ENCODE results near the gene PAN2. TPM values are rescaled to one million over a fixed set of nuclear protein-coding genes. Genes with fewer than 3 reads are reported as not detected.
"Not testable (repeated sequence)": the region's sequence is repeated elsewhere in the genome, so short reads cannot be mapped to it uniquely, and the experiment has no call there.

The PAN2 gene
- total and polyA plus RNA-seq, 2 donors (not counting 3 experiments of a cell fraction or from before 2014, with no cell fraction given): 21.5 to 21.9 TPM

DNA sequence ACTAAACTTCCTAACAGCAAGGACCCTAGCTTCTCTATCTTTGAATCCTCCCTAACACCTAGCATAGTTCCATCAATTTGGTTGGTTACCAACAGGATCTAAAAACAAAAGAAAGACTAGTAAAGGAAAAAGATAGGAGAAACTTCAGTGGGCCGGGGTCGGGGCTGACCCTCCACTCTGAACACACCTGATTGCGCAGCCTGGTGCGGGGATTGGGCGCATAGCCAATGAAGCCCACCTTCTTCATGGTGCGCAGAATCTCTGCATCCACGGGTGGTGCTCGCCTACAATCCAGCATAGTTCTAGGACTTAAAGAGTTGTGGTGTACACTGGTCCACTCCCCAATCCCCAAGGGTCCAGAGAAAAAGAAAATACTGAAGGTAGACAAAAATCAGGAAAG, 7.7 kb downstream of the PAN2 start:
- DNase-seq (ENCODE audit: low read depth, low spot score): no peak
- H3K4me1 ChIP-seq (ENCODE audit: control insufficient read depth, extremely low read depth, insufficient read depth, low read length): no peaks in the 10 kb centered on the region
- H3K9me3 ChIP-seq (replicated peaks; ENCODE audit: control insufficient read depth, insufficient read depth, low read length): no peaks in the 10 kb centered on the region
- H3K9me1 ChIP-seq (replicated peaks; ENCODE audit: control insufficient read depth, extremely low read depth, insufficient read depth, low read length): no peaks in the 10 kb centered on the region
- intact Hi-C loops (cut with micrococcal nuclease) (no loop called here), dilution Hi-C loops (cut with MboI; ENCODE audit: extremely low pct_ligation_motif_present, low sequenced_read_pairs) (no loop called here)
- no peaks in the 10 kb centered on the region for H3K79me2 ChIP-seq (ENCODE audit: control insufficient read depth, insufficient read depth, low read length)
- peaks cover 0 to 2% of the 10 kb centered on the region in 2 experiments for H3K36me3 ChIP-seq (ENCODE audit: control insufficient read depth in 2 of 2, extremely low read depth in 1 of 2, insufficient read depth in 2 of 2, low read length in 2 of 2)
- H3K4me3 ChIP-seq (replicated peaks in 1 of 3; ENCODE audit: insufficient read depth in 1 of 3, low read depth in 1 of 3, low read length in 3 of 3): no peak overlapping the region
- H3K27ac ChIP-seq (ENCODE audit: insufficient read depth, low read depth, low read length): no peak overlapping the region
- no peak overlapping the region for H2AFZ ChIP-seq (ENCODE audit: low read depth, low read length)
- H3K4me2 ChIP-seq (ENCODE audit: insufficient read depth, low read length): no peak overlapping the region
- CTCF ChIA-PET: no interaction called here
- BruUV-seq (replicated peaks): no TSS peak
- H3K9ac ChIP-seq (replicated peaks; ENCODE audit: extremely low read depth, insufficient read depth, low read length): no peak overlapping the region
- no peaks in the 10 kb centered on the region for H4K20me1 ChIP-seq (replicated peaks; ENCODE audit: control insufficient read depth, extremely low read depth, insufficient read depth, low read length)
- no peaks in the 10 kb centered on the region for H3K27me3 ChIP-seq (ENCODE audit: control insufficient read depth in 2 of 2, insufficient read depth in 2 of 2, low read length in 2 of 2)
- TF ChIP-seq GATA2 (IDR thresholded peaks at IDR 0.05; ENCODE audit: insufficient read depth, insufficient read length, low read depth, low read length) (no peak), POLR2A (IDR thresholded peaks at IDR 0.05; ENCODE audit: low read depth, low read length) (no peak), JUN (IDR thresholded peaks at IDR 0.05; ENCODE audit: borderline replicate concordance, insufficient read depth, insufficient read length, low read depth) (no peak)
- POLR2A ChIA-PET: no interaction called here
- FAIRE-seq: no peak

DNA sequence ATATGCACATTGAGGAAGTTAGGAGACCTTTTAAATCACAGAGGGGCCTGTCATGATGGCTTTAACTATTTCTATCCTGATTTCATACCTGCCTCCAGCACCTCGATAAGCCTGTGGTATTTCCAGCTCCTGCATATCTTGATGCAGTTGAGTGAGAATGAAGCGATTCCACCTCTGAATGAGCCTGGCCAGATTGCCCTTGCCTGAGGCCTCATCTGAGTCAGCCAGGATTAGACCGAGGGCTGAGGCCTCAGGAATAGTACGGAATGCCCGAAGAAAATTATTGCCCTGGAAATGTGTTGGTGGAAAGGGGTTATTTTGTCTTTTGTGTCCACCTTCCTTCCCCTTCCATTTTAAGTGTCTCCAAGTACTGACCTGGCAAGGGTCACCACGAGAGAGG, 9.6 kb downstream of the PAN2 start:
- dilution Hi-C loops (cut with MboI; ENCODE audit: extremely low pct_ligation_motif_present, low sequenced_read_pairs): no loop called here
- Histone ChIP-seq H4K20me1 (replicated peaks; ENCODE audit: control insufficient read depth, extremely low read depth, insufficient read depth, low read length) (no peaks in the 10 kb centered on the region), H3K79me2 (ENCODE audit: control insufficient read depth, insufficient read depth, low read length) (no peaks in the 10 kb centered on the region), H3K4me2 (ENCODE audit: insufficient read depth, low read length) (no peak overlapping the region), H3K4me1 (ENCODE audit: control insufficient read depth, extremely low read depth, insufficient read depth, low read length) (no peaks in the 10 kb centered on the region), H2AFZ (ENCODE audit: low read depth, low read length) (no peak overlapping the region), H3K27ac (ENCODE audit: insufficient read depth, low read depth, low read length) (no peak overlapping the region), H3K9ac (replicated peaks; ENCODE audit: extremely low read depth, insufficient read depth, low read length) (no peak overlapping the region), H3K36me3 (ENCODE audit: control insufficient read depth in 2 of 2, extremely low read depth in 1 of 2, insufficient read depth in 2 of 2, low read length in 2 of 2) (peaks cover 0 to 2% of the 10 kb centered on the region in 2 experiments), H3K4me3 (replicated peaks in 1 of 3; ENCODE audit: insufficient read depth in 1 of 3, low read depth in 1 of 3, low read length in 3 of 3) (no peak overlapping the region), H3K9me1 (replicated peaks; ENCODE audit: control insufficient read depth, extremely low read depth, insufficient read depth, low read length) (no peaks in the 10 kb centered on the region), H3K9me3 (replicated peaks; ENCODE audit: control insufficient read depth, insufficient read depth, low read length) (no peaks in the 10 kb centered on the region), H3K27me3 (ENCODE audit: control insufficient read depth in 2 of 2, insufficient read depth in 2 of 2, low read length in 2 of 2) (no peaks in the 10 kb centered on the region)
- intact Hi-C loops (cut with micrococcal nuclease): no loop called here
- CTCF ChIA-PET: interaction anchor here (0.9 kb wide), 1 partner anchor 140 kb away, joined by 3 read pairs; no protein-coding TSS in a partner anchor
- no peak for FAIRE-seq
- TF ChIP-seq, protein P1, sequence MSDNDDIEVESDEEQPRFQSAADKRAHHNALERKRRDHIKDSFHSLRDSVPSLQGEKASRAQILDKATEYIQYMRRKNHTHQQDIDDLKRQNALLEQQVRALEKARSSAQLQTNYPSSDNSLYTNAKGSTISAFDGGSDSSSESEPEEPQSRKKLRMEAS (IDR thresholded peaks at IDR 0.05; ENCODE audit: insufficient read depth, insufficient read length): no peak
- no peak for TF ChIP-seq MYC (IDR thresholded peaks at IDR 0.05; ENCODE audit: low read depth, low read length)
- TF ChIP-seq POLR2AphosphoS5 (IDR thresholded peaks at IDR 0.05; ENCODE audit: insufficient read depth, low read depth, low read length): no peak
- TF ChIP-seq EZH2 (IDR thresholded peaks at IDR 0.05; ENCODE audit: borderline replicate concordance, low read depth, low read length, severe bottlenecking): no peak
- TF ChIP-seq FOS (IDR thresholded peaks at IDR 0.05; ENCODE audit: borderline replicate concordance, insufficient read depth, low read length): no peak
- no TSS peak for BruUV-seq (replicated peaks)
- POLR2A ChIA-PET: no interaction called here
- DNase-seq (ENCODE audit: low read depth, low spot score): no peak

DNA sequence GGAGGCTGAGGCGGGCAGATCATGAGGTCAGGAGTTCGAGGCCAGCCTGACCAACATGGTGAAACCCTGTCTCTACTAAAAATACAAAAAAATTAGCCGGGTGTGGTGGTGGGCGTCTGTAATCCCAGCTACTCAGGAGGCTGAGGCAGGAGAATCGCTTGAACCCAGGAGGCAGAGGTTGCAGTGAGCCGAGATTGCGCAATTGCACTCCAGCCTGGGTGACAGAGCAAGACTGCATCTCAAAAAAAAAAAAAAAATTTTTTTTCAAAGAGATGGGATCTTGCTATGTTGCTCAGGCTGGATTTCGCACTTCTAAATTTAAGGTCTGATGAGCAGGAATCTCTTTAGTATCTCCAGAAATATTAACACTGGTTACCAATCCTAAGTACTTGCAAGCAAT, 12.2 kb downstream of the PAN2 start:
- FAIRE-seq; H2AFZ ChIP-seq (ENCODE audit: low read depth, low read length); H3K4me2 ChIP-seq (ENCODE audit: insufficient read depth, low read length); H3K9me1 ChIP-seq (replicated peaks; ENCODE audit: control insufficient read depth, extremely low read depth, insufficient read depth, low read length); H3K9me3 ChIP-seq (replicated peaks; ENCODE audit: control insufficient read depth, insufficient read depth, low read length); H3K27ac ChIP-seq (ENCODE audit: insufficient read depth, low read depth, low read length); DNase-seq (ENCODE audit: low read depth, low spot score); H4K20me1 ChIP-seq (replicated peaks; ENCODE audit: control insufficient read depth, extremely low read depth, insufficient read depth, low read length); H3K9ac ChIP-seq (replicated peaks; ENCODE audit: extremely low read depth, insufficient read depth, low read length); dilution Hi-C loops (cut with MboI; ENCODE audit: extremely low pct_ligation_motif_present, low sequenced_read_pairs); intact Hi-C loops (cut with micrococcal nuclease); H3K36me3 ChIP-seq (ENCODE audit: control insufficient read depth in 2 of 2, extremely low read depth in 1 of 2, insufficient read depth in 2 of 2, low read length in 2 of 2); BruUV-seq (replicated peaks); H3K27me3 ChIP-seq (ENCODE audit: control insufficient read depth in 2 of 2, insufficient read depth in 2 of 2, low read length in 2 of 2); H3K79me2 ChIP-seq (ENCODE audit: control insufficient read depth, insufficient read depth, low read length); CTCF ChIA-PET; H3K4me3 ChIP-seq (replicated peaks in 1 of 3; ENCODE audit: insufficient read depth in 1 of 3, low read depth in 1 of 3, low read length in 3 of 3); H3K4me1 ChIP-seq (ENCODE audit: control insufficient read depth, extremely low read depth, insufficient read depth, low read length): not testable (repeated sequence)
- POLR2A ChIA-PET: interaction anchor here (0.7 kb wide), 1 partner anchor 32 kb away, joined by 4 read pairs; no protein-coding TSS in a partner anchor
